ENCODE measurements around the gene ACER1.

Gene ACER1

GRCh38 chr19:6378041-6378440 is 44.6 kb upstream of the ACER1 start:
- peak overlapping the region; percentile 4 to 49 for H3K27ac ChIP-seq
- no peak for TF ChIP-seq CTCF (IDR thresholded peaks at IDR 0.05)
- intact Hi-C loops (cut with DNase I; ENCODE audit: low total_unique reads): loop anchor here (10.0 kb wide), 1 partner anchor 357 kb away; the partner anchor contains the start of genes GPR108 and TRIP10
- H3K36me3 ChIP-seq: peaks cover 37 to 63% (median 41%) of the 10 kb centered on the region in 3 donors
- no peak overlapping the region for H3K4me3 ChIP-seq
- H3K27me3 ChIP-seq: no peaks in the 10 kb centered on the region
- no peak for DNase-seq
- H3K4me1 ChIP-seq: peaks cover 0 to 28% (median 22%) of the 10 kb centered on the region in 4 donors
- H3K9me3 ChIP-seq: peaks cover 0 to 7% (median 0%) of the 10 kb centered on the region in 3 donors

- H3K4me3 ChIP-seq: no peak overlapping the region
- H3K9me3 ChIP-seq: peaks cover 0 to 7% (median 0%) of the 10 kb centered on the region in 3 donors
- peaks cover 0 to 32% (median 25%) of the 10 kb centered on the region in 4 donors for H3K4me1 ChIP-seq
- no peak for TF ChIP-seq CTCF (IDR thresholded peaks at IDR 0.05)
- no peak for DNase-seq
- peaks cover 24 to 50% (median 30%) of the 10 kb centered on the region in 3 donors for H3K36me3 ChIP-seq
- no peaks in the 10 kb centered on the region for H3K27me3 ChIP-seq
- intact Hi-C loops (cut with DNase I; ENCODE audit: low total_unique reads): loop anchor here (10.0 kb wide), 1 partner anchor 358 kb away; the partner anchor contains the start of genes GPR108 and TRIP10
- H3K27ac ChIP-seq: peak overlapping the region; percentile 8 to 25
Measured at GRCh38 chr19:6376512-6377190, 43.2 kb upstream of the ACER1 start.

- Histone ChIP-seq H3K27me3 (no peaks in the 10 kb centered on the region), H3K4me1 (peaks cover 0 to 32% (median 25%) of the 10 kb centered on the region in 4 donors), H3K27ac (peak within 1 kb of the TSS; percentile 8 to 25), H3K36me3 (peaks cover 13 to 38% (median 18%) of the 10 kb centered on the region in 3 donors), H3K9me3 (peaks cover 0 to 7% (median 0%) of the 10 kb centered on the region in 3 donors), H3K4me3 (no peak within 1 kb of the TSS)
- intact Hi-C loops (cut with DNase I; ENCODE audit: low total_unique reads): loop anchor here (10.0 kb wide), 1 partner anchor 359 kb away; the partner anchor contains the start of genes GPR108 and TRIP10
- DNase-seq: no peak
- TF ChIP-seq CTCF (IDR thresholded peaks at IDR 0.05): no peak
Measured at GRCh38 chr19:6375411-6376010, 42.1 kb upstream of the ACER1 start, which contains the start of gene PSPN. Gene PSPN, minus strand, starts transcription at chr19:6375933. Its CDS starts 84 bp downstream, at chr19:6375849.

- peak overlapping the region in 1 of 2 donors; percentile 99 for H3K27ac ChIP-seq
- no peak for TF ChIP-seq CTCF (IDR thresholded peaks at IDR 0.05)
- H3K4me3 ChIP-seq: no peak overlapping the region
- H3K9me3 ChIP-seq: peaks cover 0 to 2% (median 0%) of the 10 kb centered on the region in 3 donors
- peaks cover 6 to 32% (median 12%) of the 10 kb centered on the region in 3 donors for H3K36me3 ChIP-seq
- H3K4me1 ChIP-seq: peaks cover 0 to 32% (median 25%) of the 10 kb centered on the region in 4 donors
- intact Hi-C loops (cut with DNase I; ENCODE audit: low total_unique reads): loop anchor here (10.0 kb wide), 1 partner anchor 360 kb away; the partner anchor contains the start of genes GPR108 and TRIP10
- no peaks in the 10 kb centered on the region for H3K27me3 ChIP-seq
- no peak for DNase-seq
Measured at GRCh38 chr19:6374711-6375410, 41.4 kb upstream of the ACER1 start.

GRCh38 chr19:6374161-6374709 is 40.8 kb upstream of the ACER1 start:
- no peak for DNase-seq
- Histone ChIP-seq H3K9me3 (no peaks in the 10 kb centered on the region), H3K36me3 (peaks cover under 1 to 29% (median 7%) of the 10 kb centered on the region in 3 donors), H3K27me3 (no peaks in the 10 kb centered on the region), H3K27ac (peak overlapping the region; percentile 95 to 99), H3K4me3 (peak overlapping the region; percentile 76 to 88), H3K4me1 (peaks cover 0 to 32% (median 25%) of the 10 kb centered on the region in 4 donors)
- no peak for TF ChIP-seq CTCF (IDR thresholded peaks at IDR 0.05)
- intact Hi-C loops (cut with DNase I; ENCODE audit: low total_unique reads): loop anchor here (10.0 kb wide), 1 partner anchor 361 kb away; the partner anchor contains the start of genes GPR108 and TRIP10

Data from tibial artery (tissue), 4 donors.